CD4-positive, alpha-beta T cell treated with Interleukin-17A for 4 hours (primary cell): Measurements from ENCODE around the gene CRTC3.
"Not testable (repeated sequence)": the region's sequence is repeated elsewhere in the genome, so short reads cannot be mapped to it uniquely, and the experiment has no call there.

Experiments
- DNase-seq: peaks from one replicate; pipeline ENCODE4 v3.0.0-alpha.2; 2020; ENCODE audit warnings: mixed read lengths

The CRTC3 gene, protein sequence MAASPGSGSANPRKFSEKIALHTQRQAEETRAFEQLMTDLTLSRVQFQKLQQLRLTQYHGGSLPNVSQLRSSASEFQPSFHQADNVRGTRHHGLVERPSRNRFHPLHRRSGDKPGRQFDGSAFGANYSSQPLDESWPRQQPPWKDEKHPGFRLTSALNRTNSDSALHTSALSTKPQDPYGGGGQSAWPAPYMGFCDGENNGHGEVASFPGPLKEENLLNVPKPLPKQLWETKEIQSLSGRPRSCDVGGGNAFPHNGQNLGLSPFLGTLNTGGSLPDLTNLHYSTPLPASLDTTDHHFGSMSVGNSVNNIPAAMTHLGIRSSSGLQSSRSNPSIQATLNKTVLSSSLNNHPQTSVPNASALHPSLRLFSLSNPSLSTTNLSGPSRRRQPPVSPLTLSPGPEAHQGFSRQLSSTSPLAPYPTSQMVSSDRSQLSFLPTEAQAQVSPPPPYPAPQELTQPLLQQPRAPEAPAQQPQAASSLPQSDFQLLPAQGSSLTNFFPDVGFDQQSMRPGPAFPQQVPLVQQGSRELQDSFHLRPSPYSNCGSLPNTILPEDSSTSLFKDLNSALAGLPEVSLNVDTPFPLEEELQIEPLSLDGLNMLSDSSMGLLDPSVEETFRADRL

GRCh38 chr15:90529371-90530249 lies at the start of gene CRTC3:
TSS of gene CRTC3 (plus strand) at chr15:90529923. CDS start at chr15:90530072, 149 bp downstream.
- DNase-seq: peak; percentile 70

DNA sequence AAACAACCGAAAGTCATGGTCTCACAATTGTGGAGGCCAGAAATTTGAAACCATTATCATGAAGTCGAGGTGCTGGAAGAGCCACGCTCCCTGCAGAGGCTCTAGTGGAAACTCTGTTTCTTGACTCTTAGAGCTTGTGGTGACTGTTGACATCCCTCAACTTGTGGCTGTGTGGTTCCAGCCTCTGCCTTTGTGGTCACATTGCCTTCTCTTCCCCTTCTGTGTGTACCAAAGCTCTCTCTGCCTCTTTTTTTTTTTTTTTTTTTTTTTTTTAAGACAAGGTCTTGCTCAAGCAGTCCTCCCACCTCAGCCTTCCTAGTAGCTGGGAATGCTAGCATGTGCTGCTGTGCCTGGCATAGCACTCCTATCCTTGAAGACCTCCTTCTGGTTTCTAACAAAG lies 48.7 kb upstream of the CRTC3 start:
- DNase-seq: peak; percentile 14

DNA sequence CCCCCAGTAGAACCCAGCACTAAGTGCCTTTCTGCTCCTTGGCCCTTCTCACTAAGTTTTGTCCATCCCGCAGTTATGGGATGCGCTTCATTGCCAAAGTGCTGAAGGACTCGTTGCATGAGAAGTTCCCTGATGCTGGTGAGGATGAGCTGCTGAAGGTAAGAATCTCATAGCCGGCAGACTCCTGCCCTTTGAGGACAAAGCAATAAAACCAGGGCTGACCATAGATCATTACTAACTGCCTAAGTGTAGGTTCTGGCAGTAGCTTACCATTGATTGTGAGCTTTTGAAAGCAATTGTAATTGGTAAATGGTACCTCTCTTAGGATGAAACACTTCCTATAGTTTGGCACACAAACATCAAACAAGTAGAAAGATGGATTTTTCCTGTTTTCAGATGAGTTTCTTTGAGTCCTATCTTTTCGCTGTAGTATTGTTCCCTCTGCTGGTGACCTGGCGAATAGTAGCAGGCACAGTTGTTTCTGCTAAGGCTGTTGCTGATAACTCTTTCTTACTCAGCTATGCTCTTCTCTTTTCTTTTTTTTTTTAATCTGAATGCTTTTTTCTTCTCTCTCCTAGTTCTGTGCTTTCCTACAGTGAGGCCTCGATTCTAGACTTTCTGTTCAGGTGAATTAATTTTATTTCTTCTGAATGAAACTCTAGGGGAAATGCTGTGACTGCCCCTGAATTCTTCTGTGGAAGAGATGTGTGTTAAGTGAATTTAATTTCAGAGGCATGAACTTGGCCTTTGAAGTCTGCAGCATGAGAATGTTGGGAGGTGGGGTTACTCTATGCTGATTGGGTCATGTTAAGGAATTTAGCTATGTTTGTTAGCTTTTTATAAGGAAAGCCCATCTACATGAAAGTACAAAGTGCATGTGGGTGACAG lies 47.4 kb upstream of the CRTC3 start:
- DNase-seq: peak; percentile 45

- DNase-seq: no peak
Measured at GRCh38 chr15:90483012-90483307, 46.8 kb upstream of the CRTC3 start.

DNA sequence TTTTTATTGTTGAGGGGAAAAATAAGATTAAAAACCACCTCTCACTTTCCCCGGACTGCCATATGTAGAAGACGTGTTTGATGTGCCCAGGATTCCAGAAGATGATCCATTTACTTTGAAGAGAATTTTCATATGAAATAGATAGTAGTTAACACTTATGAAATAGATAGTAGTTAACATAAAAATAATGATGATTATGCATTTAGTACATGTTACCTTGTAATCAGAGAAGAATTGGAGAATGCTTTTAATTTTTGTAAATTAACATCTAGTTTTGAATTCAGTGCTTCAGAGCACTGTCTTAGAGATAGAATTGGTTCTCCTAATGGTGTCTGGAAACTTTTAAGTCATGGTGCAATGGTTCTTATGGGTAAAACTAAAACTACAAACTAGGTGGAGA lies 46.1 kb upstream of the CRTC3 start:
- DNase-seq: no peak

DNA sequence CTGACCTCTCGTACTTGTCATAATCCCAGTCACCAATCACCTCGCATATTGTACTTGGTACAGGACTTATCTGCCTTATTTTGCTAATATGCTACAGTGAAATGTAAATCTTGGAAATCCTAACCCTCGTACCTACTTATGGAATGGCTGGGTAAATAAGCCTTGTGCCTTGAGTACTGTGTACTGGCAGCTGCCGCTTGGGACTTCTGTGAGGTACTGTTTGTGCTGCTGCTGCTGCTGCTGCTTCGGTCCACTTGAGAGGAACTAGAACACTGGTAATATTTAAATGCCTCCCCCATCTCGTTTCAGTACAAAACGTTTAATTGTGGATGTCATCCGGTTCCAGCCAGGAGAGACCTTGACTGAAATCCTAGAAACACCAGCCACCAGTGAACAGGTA lies 42.5 kb upstream of the CRTC3 start:
- DNase-seq: no peak

DNA sequence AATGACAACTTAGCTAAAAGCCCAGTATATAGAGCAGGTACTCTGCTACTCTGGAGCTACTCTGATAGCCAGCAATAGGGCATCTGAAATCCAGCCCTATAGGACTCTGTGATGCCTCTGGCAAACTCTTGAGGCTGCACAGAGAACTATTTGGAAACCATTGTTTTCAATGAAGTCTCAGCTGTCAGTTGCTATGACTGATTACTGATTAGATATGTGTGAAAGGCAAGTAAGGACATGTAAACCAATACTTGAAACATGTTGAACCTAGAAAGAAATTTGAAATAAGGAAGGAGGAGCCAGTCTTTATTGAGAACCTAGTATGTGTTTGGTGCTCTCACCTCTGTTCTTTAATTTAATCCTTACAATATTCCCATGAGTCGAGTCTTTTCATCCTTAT lies 40.2 kb upstream of the CRTC3 start:
- DNase-seq: no peak

GRCh38 chr15:90489944-90490343 lies 39.8 kb upstream of the CRTC3 start:
- DNase-seq: no peak

DNA sequence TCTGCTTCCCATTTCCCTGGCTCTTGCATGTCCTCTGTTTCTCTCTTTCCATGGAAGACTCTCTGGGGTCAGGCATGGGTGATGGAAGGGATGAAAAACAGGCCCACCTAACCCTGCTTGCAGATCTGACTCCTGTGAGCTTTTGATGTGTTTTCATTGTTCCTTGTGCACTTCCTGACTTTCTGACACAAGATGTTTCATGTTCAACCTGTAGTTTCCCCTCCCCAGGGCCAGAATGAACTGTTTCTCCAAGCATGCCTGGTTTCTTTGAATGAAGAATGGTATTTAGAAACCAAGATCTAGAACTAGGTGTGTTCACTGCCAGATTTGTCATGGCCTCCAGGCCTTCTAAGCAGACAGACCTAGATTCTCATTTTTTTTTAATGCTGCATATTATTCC lies 36.1 kb upstream of the CRTC3 start:
- DNase-seq: peak; percentile 33

DNA sequence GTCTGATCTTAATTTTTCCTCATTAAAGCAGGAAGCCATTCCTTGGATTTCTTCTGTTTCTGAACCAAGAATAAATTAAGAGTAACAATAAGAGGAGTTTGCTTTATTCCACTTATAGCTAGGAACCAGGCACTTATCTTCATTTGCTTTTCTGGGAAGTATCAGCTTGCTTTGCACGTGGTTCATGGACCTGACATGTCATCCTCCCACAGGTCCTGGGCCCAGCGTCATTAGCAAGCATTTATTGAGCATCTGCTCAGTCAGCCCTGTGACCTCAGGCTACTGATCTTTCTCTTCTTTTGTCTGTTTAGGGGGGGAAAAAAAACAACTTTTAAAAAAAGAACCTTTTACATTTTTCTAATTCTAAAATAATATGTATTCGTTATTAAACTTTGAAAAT lies 34.7 kb upstream of the CRTC3 start:
- DNase-seq: no peak

- no peak for DNase-seq
Measured at GRCh38 chr15:90496791-90497190, 32.9 kb upstream of the CRTC3 start.

DNA sequence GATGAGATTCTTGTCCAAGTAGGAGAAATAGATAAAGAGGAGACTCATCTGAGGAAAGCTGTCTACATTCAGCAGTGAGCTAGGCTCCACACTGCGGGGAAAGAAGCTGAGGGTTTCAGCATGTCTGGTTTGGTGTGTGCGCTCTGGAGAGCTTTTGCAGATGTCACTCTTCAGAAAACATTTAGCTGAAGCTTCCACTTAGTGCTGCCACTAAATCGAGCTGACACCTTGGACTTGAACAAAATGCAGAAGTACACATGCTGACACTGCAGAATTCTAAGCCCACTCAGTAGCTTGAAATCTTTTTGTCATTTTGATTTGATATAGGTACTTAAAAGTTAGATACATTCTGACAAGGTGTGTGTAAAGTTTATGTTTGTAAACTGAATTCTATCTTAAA lies 32.3 kb upstream of the CRTC3 start:
- no peak for DNase-seq

- no peak for DNase-seq
Measured at GRCh38 chr15:90497912-90498311, 31.8 kb upstream of the CRTC3 start.

DNA sequence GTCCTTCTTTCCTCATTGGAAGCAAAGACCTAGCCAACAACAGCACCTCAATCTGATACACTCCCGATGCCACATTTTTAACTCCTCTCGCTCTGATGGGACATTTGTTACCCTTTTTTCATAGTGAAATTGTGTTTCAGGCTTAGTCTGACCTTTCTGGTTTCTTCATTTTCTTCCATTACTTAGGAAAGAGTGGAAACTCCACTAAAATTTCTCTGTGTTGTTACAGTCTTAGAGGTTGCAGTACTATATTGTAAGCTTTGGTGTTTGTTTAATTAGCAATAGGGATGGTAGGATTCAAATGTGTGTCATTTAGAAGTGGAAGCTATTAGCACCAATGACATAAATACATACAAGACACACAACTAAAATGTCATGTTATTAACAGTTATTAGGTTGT lies 29.6 kb upstream of the CRTC3 start:
- no peak for DNase-seq

- DNase-seq: no peak
Measured at GRCh38 chr15:90501898-90502297, 27.8 kb upstream of the CRTC3 start.

- DNase-seq: not testable (repeated sequence)
Measured at GRCh38 chr15:90510781-90511180, 18.9 kb upstream of the CRTC3 start.

DNA sequence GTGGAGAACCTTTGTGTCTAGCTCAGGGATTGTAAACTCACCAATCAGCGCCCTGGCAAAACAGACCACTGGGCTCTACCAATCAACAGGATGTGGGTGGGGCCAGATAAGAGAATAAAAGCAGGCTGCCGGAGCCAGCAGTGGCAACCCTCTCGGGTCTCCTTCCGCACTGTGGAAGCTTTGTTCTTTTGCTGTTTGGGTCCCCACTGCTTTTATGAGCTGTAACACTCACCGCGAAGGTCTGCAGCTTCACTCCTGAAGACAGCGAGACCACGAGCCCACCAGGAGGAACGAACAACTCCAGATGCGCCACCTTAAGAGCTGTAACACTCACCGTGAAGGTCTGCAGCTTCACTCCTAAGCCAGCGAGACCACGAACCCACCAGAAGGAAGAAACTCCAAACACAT lies 18.5 kb upstream of the CRTC3 start:
- DNase-seq: not testable (repeated sequence)

GRCh38 chr15:90512276-90512675 lies 17.4 kb upstream of the CRTC3 start:
- no peak for DNase-seq

DNA sequence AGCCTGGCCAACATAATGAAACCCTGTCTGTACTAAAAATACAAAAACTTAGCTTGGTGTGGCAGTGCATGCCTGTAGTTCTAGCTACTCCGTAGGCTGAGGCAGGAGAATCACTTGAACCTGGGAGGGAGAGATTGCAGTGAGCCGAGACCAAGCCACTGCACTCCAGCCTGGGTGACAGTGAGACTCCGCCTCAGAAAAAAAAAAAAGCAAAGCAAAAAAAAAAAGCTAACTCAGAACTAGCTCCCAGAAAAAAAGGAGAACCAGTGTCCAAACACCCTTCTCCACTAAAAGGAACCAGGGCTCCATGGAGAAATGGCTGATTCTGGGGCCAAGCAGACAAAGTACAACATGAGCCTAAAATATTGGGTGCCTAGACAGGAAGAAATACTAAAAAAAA lies 16.7 kb upstream of the CRTC3 start:
- DNase-seq: no peak

DNA sequence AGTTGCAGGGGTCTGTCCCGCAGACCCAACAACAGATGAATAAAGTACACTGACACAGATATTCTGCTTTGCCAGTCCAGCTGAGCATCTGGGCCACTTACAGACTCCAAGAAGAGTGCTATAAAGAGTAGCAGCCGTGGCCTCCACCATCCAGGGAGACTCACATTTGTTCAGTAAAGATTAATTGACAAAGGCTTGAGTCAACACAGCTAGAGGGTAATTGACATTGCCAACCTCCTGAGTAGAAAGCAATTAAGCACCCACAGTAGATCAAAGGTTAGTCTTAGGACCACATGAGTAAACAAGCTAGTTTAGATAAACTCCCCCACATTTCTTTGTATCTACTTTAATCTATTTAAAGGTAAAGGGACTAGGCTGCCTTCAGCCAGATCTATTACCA lies 16.3 kb upstream of the CRTC3 start:
- no peak for DNase-seq

- DNase-seq: not testable (repeated sequence)
Measured at GRCh38 chr15:90513893-90514292, 15.8 kb upstream of the CRTC3 start.

DNA sequence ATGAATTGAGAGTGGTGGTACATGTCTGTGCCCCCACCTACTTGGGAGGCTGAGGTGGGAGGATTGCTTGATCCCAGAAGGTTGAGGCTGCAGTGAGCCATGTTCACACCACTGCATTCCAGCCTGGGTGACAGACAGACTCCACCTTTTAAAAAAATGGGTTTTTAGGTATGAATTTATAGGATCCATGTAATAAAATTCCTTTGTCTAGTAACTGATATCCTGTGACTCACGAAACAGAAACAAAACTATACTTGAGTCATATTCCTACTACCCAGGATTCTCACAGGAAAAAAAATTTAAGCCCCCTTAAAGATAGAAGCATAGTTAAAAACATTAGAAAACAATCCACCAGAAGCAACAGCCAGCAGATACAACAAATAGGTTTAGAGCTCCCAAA lies 10.0 kb upstream of the CRTC3 start:
- DNase-seq: no peak

- DNase-seq: no peak
Measured at GRCh38 chr15:90520365-90520764, 9.4 kb upstream of the CRTC3 start.
